Liver (tissue), 9 donors: ENCODE results near the gene NHSL2. TPM values are rescaled to one million over a fixed set of nuclear protein-coding genes. Genes with fewer than 3 reads are reported as not detected.
A peak's percentile ranks its signal among the peaks of the same experiment; 100 is the strongest.

Experiments used
- DNase-seq: peaks from one replicate; pipeline ENCODE4 v3.0.0-alpha.2; 2017; ENCODE audit warnings: low spot score
- H3K27ac ChIP-seq, 2 donors: one replicate each; pipeline ENCODE4 v1.7.0; 2013; ENCODE audit warnings: inconsistent platforms in 2 of 2, low read length in 2 of 2, control low read depth in 1 of 2, low read depth in 1 of 2, mild to moderate bottlenecking in 1 of 2
- H3K27me3 ChIP-seq, 4 donors: one replicate each; pipeline versions ENCODE4 v1.6.1 to v1.7.0; 2013; ENCODE audit warnings: low read length in 3 of 4, inconsistent platforms in 1 of 4, mild to moderate bottlenecking in 1 of 4, moderate library complexity in 1 of 4; ENCODE audit not compliant: control insufficient read depth in 4 of 4, insufficient read depth in 4 of 4
- H3K36me3 ChIP-seq, 4 donors: one replicate each; pipeline versions ENCODE4 v1.6.1 to v1.7.0; 2013; ENCODE audit warnings: low read length in 3 of 4, mild to moderate bottlenecking in 3 of 4, low read depth in 1 of 4, moderate library complexity in 1 of 4; ENCODE audit not compliant: control insufficient read depth in 4 of 4, insufficient read depth in 3 of 4
- H3K4me1 ChIP-seq, 4 donors: one replicate each; pipeline versions ENCODE4 v1.6.1 to v1.7.0; 2013; ENCODE audit warnings: low read length in 3 of 4, mild to moderate bottlenecking in 3 of 4, moderate library complexity in 1 of 4; ENCODE audit not compliant: control insufficient read depth in 4 of 4, insufficient read depth in 4 of 4
- H3K4me3 ChIP-seq, 3 donors: one replicate each; pipeline versions ENCODE4 v1.6.1 to v1.7.0; 2013; ENCODE audit warnings: low read length in 3 of 3, control low read depth in 1 of 3, low read depth in 1 of 3, mild to moderate bottlenecking in 1 of 3
- H3K9ac ChIP-seq, 2 donors: one replicate each; pipeline ENCODE4 v1.7.0; 2013; ENCODE audit warnings: low read length in 2 of 2, mild to moderate bottlenecking in 2 of 2, moderate library complexity in 2 of 2, control low read depth in 1 of 2, low read depth in 1 of 2
- H3K9me3 ChIP-seq, 4 donors: one replicate each; pipeline versions ENCODE4 v1.6.1 to v1.7.0; 2013; ENCODE audit warnings: low read length in 3 of 4; ENCODE audit not compliant: control insufficient read depth in 4 of 4
- ATF3 ChIP-seq: IDR thresholded peaks from 2 replicates; pipeline ENCODE4 v1.6.1; 2016; ENCODE audit warnings: antibody characterized with exemption
- CTCF ChIP-seq: fragments of 150-350 bp; IDR thresholded peaks from 2 replicates; pipeline ENCODE4 v1.5.1; 2017; ENCODE audit warnings: improper control_type of control experiment, low read depth, low read length; ENCODE audit not compliant: missing input control
- EGR1 ChIP-seq, 2 donors: IDR thresholded peaks; 2 replicates each; pipeline ENCODE4 v1.6.1; 2016 to 2018; ENCODE audit warnings: antibody characterized with exemption in 2 of 2, low read depth in 2 of 2
- FOXA1 ChIP-seq: IDR thresholded peaks from 2 replicates; pipeline ENCODE4 v1.6.1; 2016; ENCODE audit warnings: antibody characterized with exemption
- FOXA2 ChIP-seq: IDR thresholded peaks from 2 replicates; pipeline ENCODE4 v1.6.1; 2016; ENCODE audit warnings: antibody characterized with exemption
- HNF4G ChIP-seq: IDR thresholded peaks from 2 replicates; pipeline ENCODE4 v1.6.1; 2016; ENCODE audit warnings: antibody characterized with exemption
- JUND ChIP-seq, 2 donors: IDR thresholded peaks; 2 replicates each; pipeline ENCODE4 v1.6.1; 2016; ENCODE audit warnings: antibody characterized with exemption in 2 of 2
- MAX ChIP-seq: IDR thresholded peaks from 2 replicates; pipeline ENCODE4 v1.6.1; 2016; ENCODE audit warnings: antibody characterized with exemption
- NR2F2 ChIP-seq: IDR thresholded peaks from 2 replicates; pipeline ENCODE4 v1.6.1; 2016; ENCODE audit warnings: antibody characterized with exemption
- RAD21 ChIP-seq, 2 donors: IDR thresholded peaks; 2 replicates each; pipeline ENCODE4 v1.6.1; 2016; ENCODE audit warnings: antibody characterized with exemption in 2 of 2, mild to moderate bottlenecking in 2 of 2
- REST ChIP-seq: IDR thresholded peaks from 2 replicates; pipeline ENCODE4 v1.6.1; 2016; ENCODE audit warnings: antibody characterized with exemption, mild to moderate bottlenecking
- RXRA ChIP-seq, 2 donors: IDR thresholded peaks; 2 replicates each; pipeline ENCODE4 v1.6.1; 2017 to 2018; ENCODE audit warnings: antibody characterized with exemption in 2 of 2, mild to moderate bottlenecking in 1 of 2
- SP1 ChIP-seq: IDR thresholded peaks from 2 replicates; pipeline ENCODE4 v1.6.1; 2018; ENCODE audit warnings: antibody characterized with exemption, mild to moderate bottlenecking
- TAF1 ChIP-seq: conservative IDR thresholded peaks from 2 replicates; pipeline ENCODE4 v1.6.1; 2016; ENCODE audit warnings: antibody characterized with exemption, mild to moderate bottlenecking
- YY1 ChIP-seq: IDR thresholded peaks from 2 replicates; pipeline ENCODE4 v1.6.1; 2016; ENCODE audit warnings: antibody characterized with exemption, mild to moderate bottlenecking
- ZBTB33 ChIP-seq: IDR thresholded peaks from 2 replicates; pipeline ENCODE4 v1.6.1; 2016; ENCODE audit warnings: antibody characterized with exemption
- WGBS: extraction: QIAGEN DNeasy Blood & Tissue Kit; methylation state at CpG from one replicate; pipeline ENCODE4 v1.1.7; 2013; 5-methylcytosine and 5-hydroxymethylcytosine counted together
- polyA plus RNA-seq, 2 donors: library from polyadenylated mRNA; stranded (reverse) in 1 of 2; unstranded in 1 of 2; fragments of 200-250 nt in 1 of 2; fragments of >200 nt in 1 of 2; fragmentation: Nextera tagmentation in 1 of 2; extraction: Ambion mirVana in 1 of 2; gene quantifications; one replicate each; pipeline versions ENCODE4 v1.2.1 to v1.2.3, GENCODE V29; 2013 to 2015
- total RNA-seq, 2 donors: library from RNA; depleted of rRNA; stranded (reverse); fragments of >200 nt; gene quantifications; one replicate each; pipeline ENCODE4 v1.2.3, GENCODE V29; 2014
- donor health status: healthy.
- donor health status: healthy.
- donor health status: healthy.
- donor health status: healthy.
- donor health status: healthy.

The NHSL2 gene
- total and polyA plus RNA-seq, 4 donors: 0.45 to 1.3 (median 1.1) TPM

- peaks cover 0 to 6% (median 0%) of the 10 kb centered on the region in 4 donors for H3K27me3 ChIP-seq
- 8% methylated on average over 70 of the region's 70 CpGs for WGBS
- H3K36me3 ChIP-seq: no peaks in the 10 kb centered on the region
- TF ChIP-seq CTCF (peak; percentile 67), FOXA2 (no peak), RAD21 (IDR thresholded peaks at IDR 0.05) (peak; percentile 60 to 75)
- peaks cover 0 to 4% (median 0%) of the 10 kb centered on the region in 4 donors for H3K4me1 ChIP-seq
- H3K4me3 ChIP-seq: peak overlapping the region in 1 of 3 donors; percentile 33
- no peak overlapping the region for H3K9ac ChIP-seq
- H3K9me3 ChIP-seq: no peaks in the 10 kb centered on the region
- peak; percentile 77 for DNase-seq
- peak overlapping the region in 1 of 2 donors; percentile 25 for H3K27ac ChIP-seq
Observed at GRCh38 chrX:72018277-72019112, 107.8 kb downstream of the NHSL2 start.

- Histone ChIP-seq H3K27me3 (peaks cover 0 to 6% (median 0%) of the 10 kb centered on the region in 4 donors), H3K27ac (no peak overlapping the region), H3K36me3 (no peaks in the 10 kb centered on the region), H3K4me3 (no peak overlapping the region), H3K9ac (no peak overlapping the region), H3K4me1 (peaks cover 0 to 4% (median 0%) of the 10 kb centered on the region in 4 donors), H3K9me3 (no peaks in the 10 kb centered on the region)
- TF ChIP-seq ATF3 (no peak), HNF4G (no peak), CTCF (no peak), FOXA2 (no peak), JUND (IDR thresholded peaks at IDR 0.05) (no peak), YY1 (no peak), EGR1 (IDR thresholded peaks at IDR 0.05; ENCODE audit: low read depth in 2 of 2) (no peak), REST (no peak), ZBTB33 (no peak), MAX (no peak), TAF1 (no peak), NR2F2 (no peak), SP1 (no peak), RXRA (IDR thresholded peaks at IDR 0.05) (no peak), FOXA1 (no peak)
- 87% methylated on average over 3 of the region's 3 CpGs for WGBS
- DNase-seq: no peak
Observed at GRCh38 chrX:72019487-72019886, 108.8 kb downstream of the NHSL2 start.
